ENCODE measurements around the gene KLHDC8A.
A peak's percentile ranks its signal among the peaks of the same experiment; 100 is the strongest.

Gene KLHDC8A

GRCh38 chr1:205306929-205307566 is 49.7 kb downstream of the KLHDC8A start:
- Histone ChIP-seq H3K4me3 (ENCODE audit: low read depth, low read length) (no peak overlapping the region), H3K9me3 (ENCODE audit: severe bottlenecking) (no peaks in the 10 kb centered on the region), H3K27ac (no peak overlapping the region), H3K36me3 (peaks cover 97% of the 10 kb centered on the region), H3K27me3 (ENCODE audit: insufficient read depth, low read depth, severe bottlenecking) (no peaks in the 10 kb centered on the region)
- DNase-seq = no peak
- no peak for TF ChIP-seq CTCF (IDR thresholded peaks at IDR 0.05; ENCODE audit: low read depth, low read length)

GRCh38 chr1:205304695-205305070 is 52.0 kb downstream of the KLHDC8A start:
- Histone ChIP-seq H3K36me3 (peaks cover 79% of the 10 kb centered on the region), H3K9me3 (ENCODE audit: severe bottlenecking) (no peaks in the 10 kb centered on the region), H3K27ac (no peak overlapping the region), H3K27me3 (ENCODE audit: insufficient read depth, low read depth, severe bottlenecking) (no peaks in the 10 kb centered on the region), H3K4me3 (ENCODE audit: low read depth, low read length) (no peak overlapping the region)
- TF ChIP-seq CTCF (IDR thresholded peaks at IDR 0.05; ENCODE audit: low read depth, low read length) = no peak
- no peak for DNase-seq

GRCh38 chr1:205304046-205304694 is 52.6 kb downstream of the KLHDC8A start:
- no peak for DNase-seq
- Histone ChIP-seq H3K9me3 (ENCODE audit: severe bottlenecking) (no peaks in the 10 kb centered on the region), H3K27me3 (ENCODE audit: insufficient read depth, low read depth, severe bottlenecking) (no peaks in the 10 kb centered on the region), H3K4me3 (ENCODE audit: low read depth, low read length) (no peak overlapping the region), H3K36me3 (peaks cover 74% of the 10 kb centered on the region), H3K27ac (no peak overlapping the region)
- no peak for TF ChIP-seq CTCF (IDR thresholded peaks at IDR 0.05; ENCODE audit: low read depth, low read length)

GRCh38 chr1:205303247-205303888 is 53.4 kb downstream of the KLHDC8A start:
- no peak overlapping the region for H3K4me3 ChIP-seq (ENCODE audit: low read depth, low read length)
- no peak for TF ChIP-seq CTCF (IDR thresholded peaks at IDR 0.05; ENCODE audit: low read depth, low read length)
- no peaks in the 10 kb centered on the region for H3K27me3 ChIP-seq (ENCODE audit: insufficient read depth, low read depth, severe bottlenecking)
- H3K9me3 ChIP-seq (ENCODE audit: severe bottlenecking) = no peaks in the 10 kb centered on the region
- peaks cover 66% of the 10 kb centered on the region for H3K36me3 ChIP-seq
- no peak for DNase-seq
- no peak overlapping the region for H3K27ac ChIP-seq

GRCh38 chr1:205301842-205302588 is 54.7 kb downstream of the KLHDC8A start:
- Histone ChIP-seq H3K27me3 (ENCODE audit: insufficient read depth, low read depth, severe bottlenecking) (no peaks in the 10 kb centered on the region), H3K36me3 (peaks cover 52% of the 10 kb centered on the region), H3K27ac (peak overlapping the region; percentile 93), H3K4me3 (ENCODE audit: low read depth, low read length) (peak overlapping the region; percentile 33), H3K9me3 (ENCODE audit: severe bottlenecking) (no peaks in the 10 kb centered on the region)
- TF ChIP-seq CTCF (IDR thresholded peaks at IDR 0.05; ENCODE audit: low read depth, low read length) = no peak
- no peak for DNase-seq

All from WERI-Rb-1 (cell line).